GM13977 (cell line): ENCODE measurements around the gene COPZ1.
"Not testable (repeated sequence)": the region's sequence is repeated elsewhere in the genome, so short reads cannot be mapped to it uniquely, and the experiment has no call there.

Experiments used
- DNase-seq: peaks from one replicate; pipeline ENCODE4 v3.0.0; 2012; ENCODE audit warnings: low spot score
- CTCF ChIP-seq: IDR thresholded peaks from 2 replicates; pipeline ENCODE4 v1.5.1; 2012; ENCODE audit warnings: mild to moderate bottlenecking, control low read depth; ENCODE audit not compliant: insufficient read depth; ENCODE audit errors: extremely low read depth, missing control alignments
- in situ Hi-C: fragments of 300-500 bp; cut with MboI; formaldehyde crosslinking; loops from one replicate; pipeline ENCODE4 v1.12.0; 2022; ENCODE audit warnings: low sequenced_read_pairs, low pct_unique_long_range_greater_than_20kb, mixed read lengths, inconsistent platforms; ENCODE audit not compliant: unreplicated experiment

COPZ1 gene

GRCh38 chr12:54351341-54351740 is 26.4 kb downstream of the COPZ1 start:
- in situ Hi-C loops = loop anchor here (25.0 kb wide), 1 partner anchor 339 kb away; the partner anchor contains the start of genes HOXC8 and HOXC9
- no peak for TF ChIP-seq CTCF
- no peak for DNase-seq

- no peak for TF ChIP-seq CTCF
- in situ Hi-C loops = loop anchor here (25.0 kb wide), 1 partner anchor 340 kb away; the partner anchor contains the start of genes HOXC8 and HOXC9
- DNase-seq = no peak
These were observed 27.1 kb downstream of the COPZ1 start for GRCh38 chr12:54352022-54352531.

GRCh38 chr12:54352891-54353874 is 28.3 kb downstream of the COPZ1 start:
- TF ChIP-seq CTCF = no peak
- in situ Hi-C loops = loop anchor here (25.0 kb wide), 1 partner anchor 341 kb away; the partner anchor contains the start of genes HOXC8 and HOXC9
- DNase-seq = no peak

- in situ Hi-C loops = loop anchor here (25.0 kb wide), 1 partner anchor 342 kb away; the partner anchor contains the start of genes HOXC8 and HOXC9
- DNase-seq = not testable (repeated sequence)
These were observed 29.3 kb downstream of the COPZ1 start for GRCh38 chr12:54354271-54354670.

GRCh38 chr12:54355104-54355815 is 30.3 kb downstream of the COPZ1 start:
- TF ChIP-seq CTCF = no peak
- in situ Hi-C loops = loop anchor here (25.0 kb wide), 1 partner anchor 343 kb away; the partner anchor contains the start of genes HOXC8 and HOXC9
- DNase-seq = no peak

- in situ Hi-C loops = loop anchor here (25.0 kb wide), 1 partner anchor 344 kb away; the partner anchor contains the start of genes HOXC8 and HOXC9
- DNase-seq = no peak
- no peak for TF ChIP-seq CTCF
These were observed 31.3 kb downstream of the COPZ1 start for GRCh38 chr12:54356228-54356627.
